ENCODE data around the gene FGD1.

The FGD1 gene

GRCh38 chrX:54479136-54480111 is 16.6 kb downstream of the FGD1 start:
- Mint-ChIP-seq H3K4me3 (no peak overlapping the region), H3K27ac (no peak overlapping the region), H3K4me1 (peaks cover 51% of the 10 kb centered on the region), H3K9me3 (peaks cover 56% of the 10 kb centered on the region), H3K36me3 (ENCODE audit: low read depth) (peaks cover 6% of the 10 kb centered on the region), H3K27me3 (ENCODE audit: low read depth, poor library complexity) (peaks cover 6% of the 10 kb centered on the region)
- no peak for TF ChIP-seq CTCF (IDR thresholded peaks at IDR 0.05)
- DNase-seq = peak; percentile 31

- Mint-ChIP-seq H3K4me1 (peaks cover 11% of the 10 kb centered on the region), H3K36me3 (ENCODE audit: low read depth) (peaks cover 6% of the 10 kb centered on the region), H3K9me3 (peaks cover 35% of the 10 kb centered on the region), H3K27me3 (ENCODE audit: low read depth, poor library complexity) (no peaks in the 10 kb centered on the region), H3K4me3 (no peak overlapping the region), H3K27ac (no peak overlapping the region)
- TF ChIP-seq CTCF (IDR thresholded peaks at IDR 0.05) = no peak
- no peak for DNase-seq
These were observed 21.8 kb downstream of the FGD1 start for GRCh38 chrX:54473993-54474859.

- no peak overlapping the region for H3K27ac Mint-ChIP-seq
- no peak overlapping the region for H3K4me3 Mint-ChIP-seq
- peaks cover 4% of the 10 kb centered on the region for H3K4me1 Mint-ChIP-seq
- TF ChIP-seq CTCF (IDR thresholded peaks at IDR 0.05) = no peak
- DNase-seq = no peak
- peaks cover 45% of the 10 kb centered on the region for H3K9me3 Mint-ChIP-seq
- H3K36me3 Mint-ChIP-seq (ENCODE audit: low read depth) = peaks cover 17% of the 10 kb centered on the region
- no peaks in the 10 kb centered on the region for H3K27me3 Mint-ChIP-seq (ENCODE audit: low read depth, poor library complexity)
These were observed 25.8 kb downstream of the FGD1 start for GRCh38 chrX:54470054-54470760.

- Mint-ChIP-seq H3K9me3 (peaks cover 46% of the 10 kb centered on the region), H3K36me3 (ENCODE audit: low read depth) (peaks cover 27% of the 10 kb centered on the region), H3K27ac (peak overlapping the region; percentile 85), H3K4me3 (no peak overlapping the region), H3K4me1 (no peaks in the 10 kb centered on the region), H3K27me3 (ENCODE audit: low read depth, poor library complexity) (peaks cover 3% of the 10 kb centered on the region)
- DNase-seq = peak; percentile 19
- TF ChIP-seq CTCF (IDR thresholded peaks at IDR 0.05) = no peak
These were observed 43.1 kb downstream of the FGD1 start for GRCh38 chrX:54452920-54453319.

GRCh38 chrX:54449929-54450328 is 46.1 kb downstream of the FGD1 start:
- Mint-ChIP-seq H3K27ac (no peak overlapping the region), H3K4me3 (no peak overlapping the region), H3K27me3 (ENCODE audit: low read depth, poor library complexity) (no peaks in the 10 kb centered on the region), H3K36me3 (ENCODE audit: low read depth) (peaks cover 30% of the 10 kb centered on the region), H3K9me3 (peaks cover 40% of the 10 kb centered on the region), H3K4me1 (no peaks in the 10 kb centered on the region)
- no peak for TF ChIP-seq CTCF (IDR thresholded peaks at IDR 0.05)
- no peak for DNase-seq
